AG09319 (cell line): Measurements from ENCODE around the gene IQCB1.
"Not testable (repeated sequence)": the region's sequence is repeated elsewhere in the genome, so short reads cannot be mapped to it uniquely, and the experiment has no call there.

Experiments
- DNase-seq: peaks from one replicate; pipeline ENCODE4 v3.0.0-alpha.2; 2010; ENCODE audit warnings: low read depth; ENCODE audit errors: extremely low read depth
- CTCF ChIP-seq: IDR thresholded peaks from 2 replicates; pipeline ENCODE4 v1.5.1; 2011; ENCODE audit warnings: low read depth, mild to moderate bottlenecking, inconsistent platforms, low read length, moderate library complexity

The IQCB1 gene

GRCh38 chr3:121834671-121835464 is at the start of gene IQCB1, which contains the start of gene EAF2:
Gene IQCB1 (minus strand): TSS chr3:121835060. CDS start chr3:121828960, 6,100 bp downstream.
Gene EAF2 (plus strand): TSS chr3:121835209. CDS start chr3:121835286, 77 bp downstream.
- TF ChIP-seq CTCF: no peak
- DNase-seq: peak; percentile 81

GRCh38 chr3:121883507-121883906 is 48.6 kb upstream of the IQCB1 start:
- no peak for DNase-seq
- peak; percentile 3 for TF ChIP-seq CTCF

GRCh38 chr3:121878411-121878810 is 43.6 kb upstream of the IQCB1 start:
- no peak for DNase-seq

GRCh38 chr3:121871430-121871829 is 36.6 kb upstream of the IQCB1 start:
- DNase-seq: no peak

More at GRCh38 chr3:121878411-121878810, 43.6 kb upstream of the IQCB1 start:
- TF ChIP-seq CTCF: no peak

GRCh38 chr3:121870717-121871116 is 35.9 kb upstream of the IQCB1 start:
- DNase-seq: no peak
- TF ChIP-seq CTCF: no peak

More at GRCh38 chr3:121871430-121871829, 36.6 kb upstream of the IQCB1 start:
- no peak for TF ChIP-seq CTCF

- no peak for DNase-seq
- no peak for TF ChIP-seq CTCF
Observed at GRCh38 chr3:121869736-121870135, 34.9 kb upstream of the IQCB1 start.

- TF ChIP-seq CTCF: no peak
- no peak for DNase-seq
Observed at GRCh38 chr3:121863801-121864200, 28.9 kb upstream of the IQCB1 start.

- DNase-seq: not testable (repeated sequence)
Observed at GRCh38 chr3:121863247-121863646, 28.4 kb upstream of the IQCB1 start.

GRCh38 chr3:121857778-121858177 is 22.9 kb upstream of the IQCB1 start:
- DNase-seq: not testable (repeated sequence)
